Measurements from ENCODE around the gene COBL.

GRCh38 chr7:51306761-51307160, 9.8 kb downstream of the COBL start:
- TF ChIP-seq ZNF274 (IDR thresholded peaks at IDR 0.05; ENCODE audit: insufficient read depth, insufficient read length) (no peak), SIX5 (IDR thresholded peaks at IDR 0.05; ENCODE audit: low read depth, low read length, severe bottlenecking) (no peak), KLF5 (IDR thresholded peaks at IDR 0.05; ENCODE audit: partially characterized antibody) (no peak), HDAC2 (IDR thresholded peaks at IDR 0.05) (no peak), TBL1XR1 (IDR thresholded peaks at IDR 0.05; ENCODE audit: low read depth, low read length) (no peak), BRCA1 (IDR thresholded peaks at IDR 0.05; ENCODE audit: low read depth, low read length) (no peak), MYC (IDR thresholded peaks at IDR 0.05; ENCODE audit: insufficient read depth, insufficient read length, insufficient replicate concordance, low read length, severe bottlenecking) (no peak), CREB1 (IDR thresholded peaks at IDR 0.05; ENCODE audit: low read depth) (no peak), EP300 (IDR thresholded peaks at IDR 0.05; ENCODE audit: borderline replicate concordance in 1 of 2, control insufficient read depth in 1 of 2, low read depth in 2 of 2, low read length in 2 of 2) (no peak), HCFC1 (IDR thresholded peaks at IDR 0.05; ENCODE audit: low read length) (no peak)
- TF ChIP-seq, protein P1, sequence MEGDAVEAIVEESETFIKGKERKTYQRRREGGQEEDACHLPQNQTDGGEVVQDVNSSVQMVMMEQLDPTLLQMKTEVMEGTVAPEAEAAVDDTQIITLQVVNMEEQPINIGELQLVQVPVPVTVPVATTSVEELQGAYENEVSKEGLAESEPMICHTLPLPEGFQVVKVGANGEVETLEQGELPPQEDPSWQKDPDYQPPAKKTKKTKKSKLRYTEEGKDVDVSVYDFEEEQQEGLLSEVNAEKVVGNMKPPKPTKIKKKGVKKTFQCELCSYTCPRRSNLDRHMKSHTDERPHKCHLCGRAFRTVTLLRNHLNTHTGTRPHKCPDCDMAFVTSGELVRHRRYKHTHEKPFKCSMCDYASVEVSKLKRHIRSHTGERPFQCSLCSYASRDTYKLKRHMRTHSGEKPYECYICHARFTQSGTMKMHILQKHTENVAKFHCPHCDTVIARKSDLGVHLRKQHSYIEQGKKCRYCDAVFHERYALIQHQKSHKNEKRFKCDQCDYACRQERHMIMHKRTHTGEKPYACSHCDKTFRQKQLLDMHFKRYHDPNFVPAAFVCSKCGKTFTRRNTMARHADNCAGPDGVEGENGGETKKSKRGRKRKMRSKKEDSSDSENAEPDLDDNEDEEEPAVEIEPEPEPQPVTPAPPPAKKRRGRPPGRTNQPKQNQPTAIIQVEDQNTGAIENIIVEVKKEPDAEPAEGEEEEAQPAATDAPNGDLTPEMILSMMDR (IDR thresholded peaks at IDR 0.05 in 2 of 3, conservative IDR thresholded peaks at IDR 0.05 in 1 of 3; ENCODE audit: control insufficient read depth in 2 of 3, extremely low read depth in 1 of 3, insufficient read depth in 1 of 3, low read depth in 3 of 3, low read length in 3 of 3) = no peak

Measured in GM12878 (cell line).